Measurements from ENCODE around the gene SLC35B2.

DNA sequence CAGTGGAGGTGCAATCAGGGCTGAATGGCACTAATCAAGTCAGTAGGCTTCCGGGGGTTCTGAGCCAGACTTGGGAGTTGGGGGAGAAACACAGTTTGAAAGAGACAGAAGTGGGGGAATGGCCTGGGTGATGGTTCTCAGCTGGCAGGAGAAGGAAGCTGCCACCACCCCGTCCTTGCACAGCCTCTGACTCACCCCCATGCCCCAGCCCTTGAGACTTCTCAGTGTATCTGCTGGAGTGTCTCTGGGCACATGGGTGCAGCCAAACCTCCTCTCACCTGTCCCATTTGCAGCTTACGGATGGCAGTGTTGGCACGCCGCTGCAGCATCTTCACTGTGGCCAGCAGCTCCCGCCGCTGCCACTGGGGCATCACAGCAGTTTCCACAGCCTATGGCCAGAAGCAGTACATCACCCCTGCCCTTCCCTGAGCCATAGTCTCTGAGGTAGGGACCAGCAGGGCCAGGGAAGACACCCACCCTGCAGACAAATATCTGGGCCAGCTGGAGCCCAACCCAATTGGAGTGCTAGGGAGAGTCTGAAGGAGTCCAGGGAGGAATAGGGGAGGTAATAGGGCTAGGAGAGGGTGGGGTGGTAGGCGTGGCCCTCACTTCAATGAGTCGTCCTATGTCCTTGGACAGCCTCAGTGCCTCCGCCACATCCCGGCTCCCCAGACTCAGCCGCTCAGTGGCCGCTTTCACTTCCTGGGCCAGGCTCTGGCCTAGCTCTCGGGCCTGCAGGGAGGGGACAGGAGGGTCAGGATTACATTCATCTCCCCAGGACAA is 44.6 kb upstream of the SLC35B2 start:
- TF ChIP-seq, protein P1, sequence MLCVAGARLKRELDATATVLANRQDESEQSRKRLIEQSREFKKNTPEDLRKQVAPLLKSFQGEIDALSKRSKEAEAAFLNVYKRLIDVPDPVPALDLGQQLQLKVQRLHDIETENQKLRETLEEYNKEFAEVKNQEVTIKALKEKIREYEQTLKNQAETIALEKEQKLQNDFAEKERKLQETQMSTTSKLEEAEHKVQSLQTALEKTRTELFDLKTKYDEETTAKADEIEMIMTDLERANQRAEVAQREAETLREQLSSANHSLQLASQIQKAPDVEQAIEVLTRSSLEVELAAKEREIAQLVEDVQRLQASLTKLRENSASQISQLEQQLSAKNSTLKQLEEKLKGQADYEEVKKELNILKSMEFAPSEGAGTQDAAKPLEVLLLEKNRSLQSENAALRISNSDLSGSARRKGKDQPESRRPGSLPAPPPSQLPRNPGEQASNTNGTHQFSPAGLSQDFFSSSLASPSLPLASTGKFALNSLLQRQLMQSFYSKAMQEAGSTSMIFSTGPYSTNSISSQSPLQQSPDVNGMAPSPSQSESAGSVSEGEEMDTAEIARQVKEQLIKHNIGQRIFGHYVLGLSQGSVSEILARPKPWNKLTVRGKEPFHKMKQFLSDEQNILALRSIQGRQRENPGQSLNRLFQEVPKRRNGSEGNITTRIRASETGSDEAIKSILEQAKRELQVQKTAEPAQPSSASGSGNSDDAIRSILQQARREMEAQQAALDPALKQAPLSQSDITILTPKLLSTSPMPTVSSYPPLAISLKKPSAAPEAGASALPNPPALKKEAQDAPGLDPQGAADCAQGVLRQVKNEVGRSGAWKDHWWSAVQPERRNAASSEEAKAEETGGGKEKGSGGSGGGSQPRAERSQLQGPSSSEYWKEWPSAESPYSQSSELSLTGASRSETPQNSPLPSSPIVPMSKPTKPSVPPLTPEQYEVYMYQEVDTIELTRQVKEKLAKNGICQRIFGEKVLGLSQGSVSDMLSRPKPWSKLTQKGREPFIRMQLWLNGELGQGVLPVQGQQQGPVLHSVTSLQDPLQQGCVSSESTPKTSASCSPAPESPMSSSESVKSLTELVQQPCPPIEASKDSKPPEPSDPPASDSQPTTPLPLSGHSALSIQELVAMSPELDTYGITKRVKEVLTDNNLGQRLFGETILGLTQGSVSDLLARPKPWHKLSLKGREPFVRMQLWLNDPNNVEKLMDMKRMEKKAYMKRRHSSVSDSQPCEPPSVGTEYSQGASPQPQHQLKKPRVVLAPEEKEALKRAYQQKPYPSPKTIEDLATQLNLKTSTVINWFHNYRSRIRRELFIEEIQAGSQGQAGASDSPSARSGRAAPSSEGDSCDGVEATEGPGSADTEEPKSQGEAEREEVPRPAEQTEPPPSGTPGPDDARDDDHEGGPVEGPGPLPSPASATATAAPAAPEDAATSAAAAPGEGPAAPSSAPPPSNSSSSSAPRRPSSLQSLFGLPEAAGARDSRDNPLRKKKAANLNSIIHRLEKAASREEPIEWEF (IDR thresholded peaks at IDR 0.05; ENCODE audit: insufficient replicate concordance, low read depth, low read length) = no peak
- TF ChIP-seq EP300 (IDR thresholded peaks at IDR 0.05; ENCODE audit: borderline replicate concordance in 1 of 2, control insufficient read depth in 1 of 2, low read depth in 2 of 2, low read length in 2 of 2) (no peak), MEF2B (IDR thresholded peaks at IDR 0.05; ENCODE audit: partially characterized antibody, poor library complexity, severe bottlenecking) (no peak), HDGF (IDR thresholded peaks at IDR 0.05) (no peak), CHD1 (IDR thresholded peaks at IDR 0.05; ENCODE audit: low read depth, low read length) (no peak), ELK1 (IDR thresholded peaks at IDR 0.05; ENCODE audit: low read depth, low read length) (no peak), CTCF (IDR thresholded peaks at IDR 0.05 in 2 of 3, conservative IDR thresholded peaks at IDR 0.05 in 1 of 3; ENCODE audit: control insufficient read depth in 2 of 3, extremely low read depth in 1 of 3, insufficient read depth in 1 of 3, low read depth in 3 of 3, low read length in 3 of 3) (no peak), TAF1 (IDR thresholded peaks at IDR 0.05; ENCODE audit: borderline replicate concordance, low read depth, low read length) (no peak), HCFC1 (IDR thresholded peaks at IDR 0.05; ENCODE audit: low read length) (no peak), TCF3 (IDR thresholded peaks at IDR 0.05; ENCODE audit: borderline replicate concordance, insufficient read depth, low read depth, low read length) (no peak), MAX (IDR thresholded peaks at IDR 0.05; ENCODE audit: low read depth, low read length) (no peak)
- TF ChIP-seq, protein P2, sequence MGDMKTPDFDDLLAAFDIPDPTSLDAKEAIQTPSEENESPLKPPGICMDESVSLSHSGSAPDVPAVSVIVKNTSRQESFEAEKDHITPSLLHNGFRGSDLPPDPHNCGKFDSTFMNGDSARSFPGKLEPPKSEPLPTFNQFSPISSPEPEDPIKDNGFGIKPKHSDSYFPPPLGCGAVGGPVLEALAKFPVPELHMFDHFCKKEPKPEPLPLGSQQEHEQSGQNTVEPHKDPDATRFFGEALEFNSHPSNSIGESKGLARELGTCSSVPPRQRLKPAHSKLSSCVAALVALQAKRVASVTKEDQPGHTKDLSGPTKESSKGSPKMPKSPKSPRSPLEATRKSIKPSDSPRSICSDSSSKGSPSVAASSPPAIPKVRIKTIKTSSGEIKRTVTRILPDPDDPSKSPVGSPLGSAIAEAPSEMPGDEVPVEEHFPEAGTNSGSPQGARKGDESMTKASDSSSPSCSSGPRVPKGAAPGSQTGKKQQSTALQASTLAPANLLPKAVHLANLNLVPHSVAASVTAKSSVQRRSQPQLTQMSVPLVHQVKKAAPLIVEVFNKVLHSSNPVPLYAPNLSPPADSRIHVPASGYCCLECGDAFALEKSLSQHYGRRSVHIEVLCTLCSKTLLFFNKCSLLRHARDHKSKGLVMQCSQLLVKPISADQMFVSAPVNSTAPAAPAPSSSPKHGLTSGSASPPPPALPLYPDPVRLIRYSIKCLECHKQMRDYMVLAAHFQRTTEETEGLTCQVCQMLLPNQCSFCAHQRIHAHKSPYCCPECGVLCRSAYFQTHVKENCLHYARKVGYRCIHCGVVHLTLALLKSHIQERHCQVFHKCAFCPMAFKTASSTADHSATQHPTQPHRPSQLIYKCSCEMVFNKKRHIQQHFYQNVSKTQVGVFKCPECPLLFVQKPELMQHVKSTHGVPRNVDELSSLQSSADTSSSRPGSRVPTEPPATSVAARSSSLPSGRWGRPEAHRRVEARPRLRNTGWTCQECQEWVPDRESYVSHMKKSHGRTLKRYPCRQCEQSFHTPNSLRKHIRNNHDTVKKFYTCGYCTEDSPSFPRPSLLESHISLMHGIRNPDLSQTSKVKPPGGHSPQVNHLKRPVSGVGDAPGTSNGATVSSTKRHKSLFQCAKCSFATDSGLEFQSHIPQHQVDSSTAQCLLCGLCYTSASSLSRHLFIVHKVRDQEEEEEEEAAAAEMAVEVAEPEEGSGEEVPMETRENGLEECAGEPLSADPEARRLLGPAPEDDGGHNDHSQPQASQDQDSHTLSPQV (IDR thresholded peaks at IDR 0.05) = no peak

Measured in GM12878 (cell line).